Embryonic facial prominence (tissue), 1 donor: ENCODE measurements around the gene CCDC88C.
"Not testable (repeated sequence)": the region's sequence is repeated elsewhere in the genome, so short reads cannot be mapped to it uniquely, and the experiment has no call there.

Source experiments
- DNase-seq: peaks from one replicate; pipeline ENCODE4 v3.0.0-alpha.2; 2016; ENCODE audit errors: extremely low spot score

CCDC88C gene

DNA sequence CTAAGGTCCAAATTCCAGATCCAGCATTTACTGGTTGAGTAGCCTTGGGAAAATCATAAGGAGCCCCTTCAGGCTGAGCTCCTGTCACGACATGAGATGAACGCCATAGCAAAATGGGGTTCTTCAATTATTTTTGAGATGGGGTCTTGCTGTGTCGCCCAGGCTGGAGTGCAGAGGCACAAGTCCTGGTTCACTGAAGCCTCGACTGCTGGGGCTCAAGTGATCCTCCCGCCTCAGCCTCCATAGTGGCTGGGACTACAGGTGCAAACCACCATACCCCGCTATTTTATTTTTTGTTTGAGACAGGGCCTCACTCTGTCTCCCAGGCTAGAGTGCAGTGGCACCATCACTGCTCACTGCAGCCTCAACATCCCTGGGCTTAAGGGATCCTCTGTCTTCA is 147.4 kb downstream of the CCDC88C start:
- no peak for DNase-seq

GRCh38 chr14:91269076-91269991 is 148.3 kb downstream of the CCDC88C start:
- no peak for DNase-seq

- no peak for DNase-seq
These were observed 149.6 kb downstream of the CCDC88C start for GRCh38 chr14:91267965-91268437.

DNA sequence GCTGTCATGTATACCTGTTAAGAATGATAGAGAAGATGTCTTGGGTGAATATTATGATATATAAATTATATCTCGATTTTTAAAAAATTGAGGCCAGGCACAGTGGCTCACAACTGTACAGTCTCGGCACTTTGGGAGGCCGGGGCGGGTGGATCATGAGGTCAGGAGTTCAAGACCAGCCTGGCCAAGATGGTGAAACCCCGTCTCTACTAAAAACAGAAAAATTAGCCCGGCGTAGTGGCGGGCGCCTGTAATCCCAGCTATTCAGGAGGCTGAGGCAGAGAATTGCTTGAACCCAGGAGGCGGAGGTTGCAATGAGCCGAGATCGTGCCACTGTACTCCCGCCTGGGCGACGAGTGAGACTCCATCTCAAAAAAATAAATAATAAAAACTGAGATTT is 151.3 kb downstream of the CCDC88C start:
- DNase-seq, result not testable (repeated sequence)

GRCh38 chr14:91265404-91265803 is 152.2 kb downstream of the CCDC88C start:
- no peak for DNase-seq

- DNase-seq, result no peak
These were observed 153.2 kb downstream of the CCDC88C start for GRCh38 chr14:91264151-91265150.

DNA sequence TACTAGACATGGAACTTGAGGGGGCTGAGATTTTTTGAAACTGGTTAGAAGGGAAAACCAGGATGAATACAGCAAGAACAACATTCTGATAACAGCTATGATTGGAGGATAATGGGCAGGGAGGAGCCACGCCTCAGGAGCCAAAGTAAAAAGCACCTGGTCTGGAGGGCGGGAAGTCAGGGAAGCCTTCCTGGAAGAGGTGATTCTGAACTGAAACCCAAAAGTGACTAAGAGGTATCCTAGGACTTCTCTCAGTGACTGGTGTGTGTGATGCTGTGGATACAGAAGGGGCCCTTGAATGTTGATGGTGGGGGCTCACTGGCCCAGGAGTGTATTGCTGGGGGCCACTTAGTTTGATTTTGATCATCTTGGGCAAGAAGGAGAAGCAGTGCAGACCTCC is 154.3 kb downstream of the CCDC88C start:
- DNase-seq, result no peak

DNA sequence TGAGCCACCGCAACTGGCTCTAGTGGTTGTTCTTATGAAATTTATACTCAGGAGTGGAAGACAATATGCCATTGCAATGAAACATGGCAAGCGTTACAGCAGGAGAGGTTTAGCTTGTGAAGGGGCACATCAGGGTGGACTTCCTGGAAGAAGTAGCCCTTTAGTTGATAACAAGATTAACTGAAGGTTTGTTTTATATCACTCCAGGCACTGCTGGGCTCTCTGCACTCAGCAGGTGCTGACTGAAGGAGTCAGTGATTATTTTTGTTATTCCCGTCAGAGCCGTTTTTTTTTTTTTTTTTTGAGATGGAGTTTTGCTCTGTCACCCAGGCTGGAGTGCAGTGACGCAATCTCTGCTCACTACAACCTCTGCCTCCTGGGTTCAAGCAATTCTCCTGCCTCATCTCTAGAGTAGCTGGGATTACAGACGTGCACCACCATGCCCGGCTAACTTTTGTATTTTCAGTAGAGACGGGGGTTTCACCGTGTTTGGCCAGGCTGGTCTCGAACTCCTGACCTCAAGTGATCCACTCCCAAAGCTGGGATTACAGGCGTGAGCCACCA is 155.6 kb downstream of the CCDC88C start:
- DNase-seq, result no peak

DNA sequence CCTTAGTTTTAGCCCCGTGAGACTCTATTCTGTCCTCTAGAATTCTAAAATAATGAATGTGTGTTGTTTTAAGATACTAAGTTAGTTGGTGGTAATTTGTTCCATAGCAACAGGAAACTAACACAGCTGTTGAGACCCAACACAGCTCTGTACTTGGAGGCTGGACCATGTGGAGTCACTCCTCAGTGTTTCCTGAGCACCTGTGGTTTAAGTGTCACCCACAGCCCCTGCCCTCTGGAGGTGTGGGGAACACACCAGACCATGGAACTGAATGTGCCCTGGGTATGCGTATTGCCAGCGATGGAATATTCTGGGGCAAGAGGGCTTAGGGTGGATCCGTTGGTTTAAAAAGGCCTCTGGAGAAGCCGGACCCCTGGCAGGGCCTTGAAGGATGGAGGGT is 156.5 kb downstream of the CCDC88C start:
- DNase-seq, result no peak

- DNase-seq, result no peak
These were observed 158.7 kb downstream of the CCDC88C start for GRCh38 chr14:91258876-91259275.

DNA sequence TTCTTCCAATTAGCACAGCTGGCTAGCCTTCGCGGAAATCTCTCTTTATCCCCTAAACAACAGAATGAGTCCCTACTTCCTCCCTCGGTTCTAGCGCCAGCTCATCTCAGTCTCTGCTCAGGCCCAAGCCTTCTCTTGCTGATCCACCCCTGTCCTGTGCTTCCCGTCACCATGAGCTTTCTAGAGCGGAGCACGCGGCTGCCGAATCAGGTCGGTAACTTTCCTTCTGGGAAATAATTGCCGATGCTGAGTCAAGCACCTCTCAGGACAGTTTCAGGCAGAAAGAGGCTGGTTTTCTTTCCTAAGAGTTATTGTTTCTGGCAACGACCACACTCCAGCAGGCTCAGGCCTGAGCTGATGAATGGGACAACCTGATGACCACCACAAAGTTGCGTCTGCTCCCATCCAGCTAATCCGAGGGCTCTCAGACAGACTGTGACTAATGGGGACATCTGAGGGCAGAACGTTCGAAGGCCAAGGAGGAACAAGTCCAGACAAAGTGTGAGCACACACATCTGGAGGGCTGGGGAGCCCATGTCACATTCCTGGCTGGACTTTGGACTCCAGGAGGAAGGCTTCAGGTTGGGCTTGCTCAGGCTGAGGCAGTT is 159.5 kb downstream of the CCDC88C start:
- DNase-seq, result no peak

GRCh38 chr14:91257328-91258010 is 160.2 kb downstream of the CCDC88C start:
- no peak for DNase-seq

DNA sequence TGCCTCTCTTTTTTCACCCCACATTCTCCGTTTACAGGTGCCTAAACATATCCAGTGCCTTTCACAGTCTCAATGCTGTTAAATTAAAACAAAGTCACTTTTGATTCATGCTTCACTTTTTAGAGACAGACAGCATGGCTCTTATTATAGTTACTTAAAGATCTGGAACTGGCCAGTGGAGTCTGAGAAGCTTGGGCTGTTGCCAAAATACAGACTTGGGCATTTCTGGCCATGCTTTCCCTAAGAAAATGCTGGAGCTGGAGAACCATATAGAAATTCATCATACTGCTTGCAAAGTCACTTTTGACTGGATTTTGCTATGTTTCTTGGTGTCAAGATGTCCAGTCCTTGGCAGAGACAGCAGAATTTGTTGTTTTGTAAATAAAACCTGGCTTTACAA is 161.0 kb downstream of the CCDC88C start:
- no peak for DNase-seq

- DNase-seq, result no peak
These were observed 162.5 kb downstream of the CCDC88C start for GRCh38 chr14:91255026-91255695.

DNA sequence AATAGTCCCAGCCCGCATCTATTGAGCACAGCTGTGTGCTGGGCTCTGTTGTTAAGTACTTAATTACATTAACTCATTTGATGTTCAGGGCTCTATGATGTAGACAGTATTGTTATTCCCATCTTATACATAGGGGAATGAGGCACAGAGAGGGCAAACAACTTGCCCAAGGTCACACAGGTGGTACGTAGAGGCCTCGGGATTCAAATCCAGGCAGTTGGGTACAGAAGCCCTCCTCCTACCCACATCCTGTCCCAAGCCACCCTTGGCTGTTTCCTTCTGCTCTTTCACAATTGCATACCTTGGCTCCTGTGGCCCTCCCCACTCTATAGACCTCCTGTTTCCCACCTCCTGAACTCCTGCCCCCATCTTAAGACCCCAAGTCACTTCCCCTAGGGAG is 163.2 kb downstream of the CCDC88C start:
- DNase-seq, result no peak

DNA sequence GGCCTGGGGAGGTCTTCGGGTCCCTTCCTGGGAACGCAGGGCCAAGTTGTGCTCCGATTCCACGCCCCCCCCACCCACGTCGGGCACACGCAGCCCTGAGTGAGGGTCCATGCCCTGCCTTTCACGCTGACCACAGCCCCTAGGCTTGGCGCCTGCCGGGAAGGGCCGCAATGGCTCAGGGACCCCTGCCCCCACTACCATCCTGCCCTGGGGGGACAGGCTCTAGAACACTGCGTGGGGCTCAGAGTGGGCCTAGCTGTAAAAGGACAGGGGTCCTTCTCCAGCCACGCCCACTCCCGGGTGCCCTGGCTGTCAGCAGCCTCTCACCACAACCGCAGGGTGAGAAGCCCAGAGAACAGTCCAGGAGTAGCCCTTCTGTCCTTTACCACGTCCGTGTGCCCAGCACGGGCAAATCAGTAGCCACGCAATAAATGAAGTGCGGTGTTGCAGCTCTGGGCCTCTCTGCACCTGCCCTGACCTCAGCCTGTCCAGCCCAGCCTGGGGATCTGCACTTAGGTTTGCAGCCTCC is 163.8 kb downstream of the CCDC88C start:
- no peak for DNase-seq

- no peak for DNase-seq
These were observed 164.5 kb downstream of the CCDC88C start for GRCh38 chr14:91252871-91253794.

DNA sequence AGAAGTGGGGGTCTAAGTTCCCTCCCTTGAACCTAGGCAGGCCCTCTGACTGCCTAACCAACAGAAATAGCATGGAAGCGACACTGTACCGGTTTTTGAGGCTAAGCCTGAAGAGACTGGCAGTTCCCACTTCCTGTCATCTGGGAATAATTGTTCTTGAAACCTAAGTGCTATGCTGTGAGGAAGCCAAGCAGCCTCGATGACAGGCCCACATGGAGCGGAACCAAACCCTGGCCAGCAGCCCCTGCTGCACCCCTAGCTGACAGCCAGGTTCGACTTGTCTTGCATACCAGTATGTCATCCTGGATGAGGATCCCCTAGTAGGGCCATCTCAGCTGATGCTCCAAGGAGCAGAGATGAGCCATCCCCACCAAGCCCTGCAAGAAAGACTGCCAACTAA is 166.7 kb downstream of the CCDC88C start:
- no peak for DNase-seq
